KMS-11 (cell line): ENCODE results near the gene PRKCD.

Experiments
- H2AFZ ChIP-seq: fragments of 200-600 bp; sonication (generic); 2 replicates; pipeline ENCODE4 v1.6.1; 2016; ENCODE audit warnings: antibody characterized with exemption, mixed run types, low read depth
- H3K27ac ChIP-seq: fragments of 200-600 bp; sonication (generic); 2 replicates; pipeline ENCODE4 v1.6.1; 2016; ENCODE audit warnings: mild to moderate bottlenecking, mixed run types
- H3K27me3 ChIP-seq: fragments of 200-600 bp; sonication (generic); 2 replicates; pipeline ENCODE4 v1.6.1; 2017; ENCODE audit warnings: mild to moderate bottlenecking, low read depth, mixed run types, moderate library complexity; ENCODE audit not compliant: insufficient read depth
- H3K36me3 ChIP-seq: fragments of 200-600 bp; sonication (generic); 2 replicates; pipeline ENCODE4 v1.6.1; 2017; ENCODE audit warnings: mild to moderate bottlenecking, mixed run types; ENCODE audit not compliant: insufficient read depth
- H3K4me1 ChIP-seq: fragments of 200-600 bp; sonication (generic); 2 replicates; pipeline ENCODE4 v1.6.1; 2016; ENCODE audit warnings: mild to moderate bottlenecking, low read depth, mixed run types; ENCODE audit not compliant: poor library complexity, severe bottlenecking
- H3K4me2 ChIP-seq: fragments of 200-600 bp; sonication (generic); 2 replicates; pipeline ENCODE4 v1.7.0; 2016; ENCODE audit warnings: mild to moderate bottlenecking, mixed run types
- H3K4me3 ChIP-seq: fragments of 200-600 bp; sonication (generic); IDR thresholded peaks from 2 replicates; pipeline ENCODE4 v1.6.1; 2017; ENCODE audit warnings: low read depth, low read length, mixed read lengths; ENCODE audit not compliant: insufficient read depth
- H3K79me2 ChIP-seq: fragments of 200-600 bp; sonication (generic); 2 replicates; pipeline ENCODE4 v1.6.1; 2016; ENCODE audit warnings: low read depth, mixed run types; ENCODE audit not compliant: insufficient read depth
- H3K9ac ChIP-seq: fragments of 200-600 bp; sonication (generic); 2 replicates; pipeline ENCODE4 v1.6.1; 2016; ENCODE audit warnings: mild to moderate bottlenecking, mixed run types
- H4K20me1 ChIP-seq: fragments of 200-600 bp; sonication (generic); 2 replicates; pipeline ENCODE4 v1.6.1; 2016; ENCODE audit warnings: mild to moderate bottlenecking, mixed run types; ENCODE audit not compliant: insufficient read depth
- CTCF ChIP-seq: fragments of 200-600 bp; sonication (generic); conservative IDR thresholded peaks from 2 replicates; pipeline ENCODE4 v1.6.1; 2017; ENCODE audit warnings: low read depth, mild to moderate bottlenecking, antibody characterized with exemption, low read length, moderate library complexity, mixed read lengths

The PRKCD gene

DNA sequence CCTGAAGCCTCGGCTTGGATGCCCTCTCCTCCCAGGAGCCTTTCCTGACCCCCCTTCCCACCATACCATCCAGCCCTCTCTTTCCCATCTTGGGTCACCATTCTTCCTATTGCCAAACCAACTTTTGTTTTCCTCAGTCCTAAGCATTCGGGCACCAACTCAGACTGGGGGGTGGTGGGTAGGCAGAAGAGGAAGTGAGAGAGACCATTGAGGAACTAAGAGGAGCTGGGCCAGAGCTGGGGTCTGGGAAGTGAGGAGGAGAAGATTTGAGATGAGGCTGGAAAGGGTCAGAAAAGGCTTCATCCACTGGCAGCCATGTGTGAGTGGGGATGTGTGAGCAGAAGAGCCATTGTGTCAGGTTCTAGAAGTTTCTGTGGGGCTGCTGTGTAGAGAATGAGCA, 57.1 kb downstream of the PRKCD start:
- peaks cover 13% of the 10 kb centered on the region for H3K4me1 ChIP-seq
- H3K27ac ChIP-seq = no peak overlapping the region
- H2AFZ ChIP-seq = no peak overlapping the region
- H3K4me2 ChIP-seq = no peak overlapping the region
- no peak overlapping the region for H3K4me3 ChIP-seq
- no peak for TF ChIP-seq CTCF
- H3K36me3 ChIP-seq = no peaks in the 10 kb centered on the region
- no peaks in the 10 kb centered on the region for H3K79me2 ChIP-seq
- H3K9ac ChIP-seq = no peak overlapping the region
- no peaks in the 10 kb centered on the region for H3K27me3 ChIP-seq
- no peaks in the 10 kb centered on the region for H4K20me1 ChIP-seq

GRCh38 chr3:53219895-53220483, 59.0 kb downstream of the PRKCD start:
- no peaks in the 10 kb centered on the region for H3K36me3 ChIP-seq
- peaks cover 13% of the 10 kb centered on the region for H3K4me1 ChIP-seq
- peak overlapping the region; percentile 26; the same call in 1 of the 2 replicates for H2AFZ ChIP-seq
- no peak overlapping the region for H3K4me3 ChIP-seq
- no peak overlapping the region for H3K4me2 ChIP-seq
- H3K27me3 ChIP-seq = no peaks in the 10 kb centered on the region
- H3K9ac ChIP-seq = no peak overlapping the region
- no peaks in the 10 kb centered on the region for H4K20me1 ChIP-seq
- TF ChIP-seq CTCF = peak; percentile 86
- no peaks in the 10 kb centered on the region for H3K79me2 ChIP-seq
- H3K27ac ChIP-seq = no peak overlapping the region

- TF ChIP-seq CTCF = no peak
- H3K36me3 ChIP-seq = no peaks in the 10 kb centered on the region
- no peak overlapping the region for H3K9ac ChIP-seq
- no peaks in the 10 kb centered on the region for H4K20me1 ChIP-seq
- H3K4me3 ChIP-seq = no peak overlapping the region
- H3K27ac ChIP-seq = no peak overlapping the region
- H3K4me1 ChIP-seq = peaks cover 7% of the 10 kb centered on the region
- H3K79me2 ChIP-seq = no peaks in the 10 kb centered on the region
- H2AFZ ChIP-seq = no peak overlapping the region
- H3K27me3 ChIP-seq = no peaks in the 10 kb centered on the region
- H3K4me2 ChIP-seq = no peak overlapping the region
Observed at GRCh38 chr3:53221345-53221744, 60.3 kb downstream of the PRKCD start.

DNA sequence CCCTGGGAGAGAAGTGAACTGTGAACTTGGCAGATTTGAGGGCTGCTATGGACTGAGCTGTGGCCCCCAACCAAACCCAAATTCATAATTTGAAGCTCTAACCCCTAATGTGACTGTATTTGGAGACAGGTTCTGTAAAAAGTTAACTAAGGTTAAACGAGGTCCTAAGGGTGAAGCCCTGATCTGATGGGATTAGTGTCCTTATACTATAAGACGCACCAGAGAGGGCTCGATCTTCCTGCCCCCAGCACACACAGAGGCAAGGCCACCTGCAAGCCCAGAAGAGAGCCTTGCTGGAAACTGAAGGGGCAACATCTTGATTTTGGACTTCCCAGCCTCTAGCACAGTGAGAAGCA, 60.8 kb downstream of the PRKCD start:
- H2AFZ ChIP-seq = no peak overlapping the region
- H3K4me1 ChIP-seq = peaks cover 7% of the 10 kb centered on the region
- no peak overlapping the region for H3K9ac ChIP-seq
- no peaks in the 10 kb centered on the region for H3K27me3 ChIP-seq
- no peaks in the 10 kb centered on the region for H3K79me2 ChIP-seq
- H3K4me3 ChIP-seq = no peak overlapping the region
- H4K20me1 ChIP-seq = no peaks in the 10 kb centered on the region
- no peaks in the 10 kb centered on the region for H3K36me3 ChIP-seq
- no peak for TF ChIP-seq CTCF
- no peak overlapping the region for H3K4me2 ChIP-seq
- no peak overlapping the region for H3K27ac ChIP-seq
